ENCODE measurements around the gene IFNA14. TPM values are rescaled to one million over a fixed set of nuclear protein-coding genes. Genes with fewer than 3 reads are reported as not detected.

The IFNA14 gene
- total and polyA plus RNA-seq, 2 experiments from 2014 or later = not detected

- TF ChIP-seq POLR2AphosphoS5 (IDR thresholded peaks at IDR 0.05; ENCODE audit: low read depth) (no peak), ZNF331 (CRISPR knock-in tag; IDR thresholded peaks at IDR 0.05; ENCODE audit: low read depth) (no peak)
- TF ChIP-seq, protein P1, sequence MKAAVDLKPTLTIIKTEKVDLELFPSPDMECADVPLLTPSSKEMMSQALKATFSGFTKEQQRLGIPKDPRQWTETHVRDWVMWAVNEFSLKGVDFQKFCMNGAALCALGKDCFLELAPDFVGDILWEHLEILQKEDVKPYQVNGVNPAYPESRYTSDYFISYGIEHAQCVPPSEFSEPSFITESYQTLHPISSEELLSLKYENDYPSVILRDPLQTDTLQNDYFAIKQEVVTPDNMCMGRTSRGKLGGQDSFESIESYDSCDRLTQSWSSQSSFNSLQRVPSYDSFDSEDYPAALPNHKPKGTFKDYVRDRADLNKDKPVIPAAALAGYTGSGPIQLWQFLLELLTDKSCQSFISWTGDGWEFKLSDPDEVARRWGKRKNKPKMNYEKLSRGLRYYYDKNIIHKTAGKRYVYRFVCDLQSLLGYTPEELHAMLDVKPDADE (IDR thresholded peaks at IDR 0.05) = no peak
Measured at GRCh38 chr9:21268347-21268657, 28.5 kb upstream of the IFNA14 start (continued).

DNA sequence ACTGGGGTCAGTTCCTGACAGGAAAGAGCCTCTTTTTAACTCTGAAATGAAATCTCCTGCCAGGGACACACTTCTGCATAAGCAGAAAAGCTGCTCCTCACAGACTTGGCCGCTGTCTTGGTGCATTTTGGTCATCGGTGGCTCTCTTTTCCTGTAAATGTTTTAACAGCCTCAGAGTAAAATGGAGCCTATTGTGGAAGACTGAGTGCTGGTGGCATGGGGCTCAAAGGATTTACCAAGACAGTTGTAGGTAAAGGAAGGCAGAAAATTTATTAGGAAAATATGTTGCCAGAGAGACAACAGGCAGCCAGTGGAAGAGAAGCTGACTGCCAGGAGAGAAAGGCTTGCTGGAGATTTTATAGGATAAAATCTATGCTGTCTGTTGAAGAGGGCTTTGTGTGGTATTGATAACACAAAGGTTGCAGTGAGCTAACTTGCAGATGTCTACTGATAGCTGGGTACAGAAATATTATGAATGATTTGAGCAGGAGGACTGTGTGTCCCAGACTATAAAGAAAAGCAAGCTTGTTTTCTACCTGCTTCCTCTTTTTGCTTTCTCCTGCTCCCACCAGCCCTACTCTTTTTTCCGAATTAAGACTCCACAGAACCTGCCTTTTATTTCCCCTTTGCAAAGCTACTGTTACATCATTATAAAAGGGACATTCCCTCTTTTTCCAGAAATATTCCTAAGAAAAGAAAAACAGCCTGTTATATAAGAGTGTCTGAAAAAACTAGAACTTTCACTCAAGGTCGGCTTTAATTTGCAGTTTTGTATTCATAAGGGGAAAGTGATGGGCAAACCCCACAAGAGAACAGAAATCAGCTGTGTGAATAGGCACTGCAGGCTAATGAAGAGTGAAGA, 27.9 kb upstream of the IFNA14 start:
- H3K27me3 Mint-ChIP-seq (ENCODE audit: insufficient read depth, low read depth, poor library complexity) = peaks cover 74% of the 10 kb centered on the region
- no peak overlapping the region for H3K27ac Mint-ChIP-seq
- peaks cover 5% of the 10 kb centered on the region; the same call in 2 of the 3 replicates for H3K9me3 Mint-ChIP-seq
- TF ChIP-seq NANOG (IDR thresholded peaks at IDR 0.05; ENCODE audit: borderline replicate concordance) = no peak
- no peak for TF ChIP-seq POLR2AphosphoS5 (IDR thresholded peaks at IDR 0.05; ENCODE audit: low read depth)
- TF ChIP-seq JUNB (IDR thresholded peaks at IDR 0.05; ENCODE audit: unreplicated experiment) = no peak
- TF ChIP-seq, protein P2, sequence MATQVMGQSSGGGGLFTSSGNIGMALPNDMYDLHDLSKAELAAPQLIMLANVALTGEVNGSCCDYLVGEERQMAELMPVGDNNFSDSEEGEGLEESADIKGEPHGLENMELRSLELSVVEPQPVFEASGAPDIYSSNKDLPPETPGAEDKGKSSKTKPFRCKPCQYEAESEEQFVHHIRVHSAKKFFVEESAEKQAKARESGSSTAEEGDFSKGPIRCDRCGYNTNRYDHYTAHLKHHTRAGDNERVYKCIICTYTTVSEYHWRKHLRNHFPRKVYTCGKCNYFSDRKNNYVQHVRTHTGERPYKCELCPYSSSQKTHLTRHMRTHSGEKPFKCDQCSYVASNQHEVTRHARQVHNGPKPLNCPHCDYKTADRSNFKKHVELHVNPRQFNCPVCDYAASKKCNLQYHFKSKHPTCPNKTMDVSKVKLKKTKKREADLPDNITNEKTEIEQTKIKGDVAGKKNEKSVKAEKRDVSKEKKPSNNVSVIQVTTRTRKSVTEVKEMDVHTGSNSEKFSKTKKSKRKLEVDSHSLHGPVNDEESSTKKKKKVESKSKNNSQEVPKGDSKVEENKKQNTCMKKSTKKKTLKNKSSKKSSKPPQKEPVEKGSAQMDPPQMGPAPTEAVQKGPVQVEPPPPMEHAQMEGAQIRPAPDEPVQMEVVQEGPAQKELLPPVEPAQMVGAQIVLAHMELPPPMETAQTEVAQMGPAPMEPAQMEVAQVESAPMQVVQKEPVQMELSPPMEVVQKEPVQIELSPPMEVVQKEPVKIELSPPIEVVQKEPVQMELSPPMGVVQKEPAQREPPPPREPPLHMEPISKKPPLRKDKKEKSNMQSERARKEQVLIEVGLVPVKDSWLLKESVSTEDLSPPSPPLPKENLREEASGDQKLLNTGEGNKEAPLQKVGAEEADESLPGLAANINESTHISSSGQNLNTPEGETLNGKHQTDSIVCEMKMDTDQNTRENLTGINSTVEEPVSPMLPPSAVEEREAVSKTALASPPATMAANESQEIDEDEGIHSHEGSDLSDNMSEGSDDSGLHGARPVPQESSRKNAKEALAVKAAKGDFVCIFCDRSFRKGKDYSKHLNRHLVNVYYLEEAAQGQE (IDR thresholded peaks at IDR 0.05; ENCODE audit: unreplicated experiment) = no peak
- TF ChIP-seq, protein P1 (IDR thresholded peaks at IDR 0.05) = no peak
- no peak for TF ChIP-seq ZNF462 (CRISPR knock-in tag; IDR thresholded peaks at IDR 0.05)
- no peak for TF ChIP-seq ZNF114 (CRISPR knock-in tag; IDR thresholded peaks at IDR 0.05)
- no peak for TF ChIP-seq EZH2 (IDR thresholded peaks at IDR 0.05; ENCODE audit: low read depth, unreplicated experiment)
- TF ChIP-seq ZNF331 (CRISPR knock-in tag; IDR thresholded peaks at IDR 0.05; ENCODE audit: low read depth) = no peak
- no peak for TF ChIP-seq EZH2phosphoT487 (IDR thresholded peaks at IDR 0.05; ENCODE audit: unreplicated experiment)
- no peak for TF ChIP-seq STAT1 (IDR thresholded peaks at IDR 0.05; ENCODE audit: unreplicated experiment)

More for the DNA sequence above, 27.9 kb upstream of the IFNA14 start:
- H2AFZ ChIP-seq = no peak overlapping the region
- no peak for ATAC-seq
- no peaks in the 10 kb centered on the region for H3K9me2 ChIP-seq (ENCODE audit: insufficient read depth)
- no peak overlapping the region for H3K27ac ChIP-seq (ENCODE audit: low read depth)
- peaks cover 92% of the 10 kb centered on the region for H3K27me3 ChIP-seq (ENCODE audit: insufficient read depth)
- no peak overlapping the region for H3K4me3 ChIP-seq
- no peak overlapping the region for H3K4me2 ChIP-seq
- Mint-ChIP-seq H3K36me3 (ENCODE audit: low read depth) (no peaks in the 10 kb centered on the region), H3K4me3 (no peak overlapping the region), H3K4me1 (peaks cover 5% of the 10 kb centered on the region; the same call in 1 of the 3 replicates)
- no peaks in the 10 kb centered on the region for H3K79me2 ChIP-seq (replicated peaks; ENCODE audit: insufficient read depth)
- no peaks in the 10 kb centered on the region for H3K36me3 ChIP-seq (ENCODE audit: insufficient read depth)
- no peaks in the 10 kb centered on the region; the same call in 1 of the 2 replicates for H4K20me1 ChIP-seq (replicated peaks; ENCODE audit: insufficient read depth)
- H3K4me1 ChIP-seq (ENCODE audit: insufficient read depth) = no peaks in the 10 kb centered on the region
- no peaks in the 10 kb centered on the region for H3F3A ChIP-seq (replicated peaks; ENCODE audit: low read depth)
- DNase-seq (ENCODE audit: low spot score) = no peak
